Right renal pelvis (tissue), 4 donors: Measurements from ENCODE around the gene ARMC7. TPM values are rescaled to one million over a fixed set of nuclear protein-coding genes. Genes with fewer than 3 reads are reported as not detected.

Experiments
- polyA plus RNA-seq, 4 donors: library from polyadenylated mRNA; unstranded; fragments of 120-200 nt; gene quantifications; one replicate each; pipeline ENCODE4 v1.2.1, GENCODE V29; 2013; ENCODE audit not compliant: insufficient read length in 4 of 4

ARMC7 gene
- polyA plus RNA-seq, 4 donors = 16.0 to 19.4 (median 18.2) TPM

Other genes with a start within 250 kb of the ARMC7 start
- 1 to 10 TPM; 6.6 to 9.8 (median 7.5) TPM for gene FDXR, start 237.0 kb upstream of the ARMC7 start, polyA plus RNA-seq
- gene FADS6, start 216.3 kb upstream of the ARMC7 start, polyA plus RNA-seq = under 1 TPM; 0.26 to 0.67 (median 0.45) TPM
- under 1 TPM; 0.69 to 0.91 (median 0.74) TPM for gene USH1G, start 186.7 kb upstream of the ARMC7 start, polyA plus RNA-seq
- gene OTOP2, start 185.7 kb upstream of the ARMC7 start, polyA plus RNA-seq = under 1 TPM in 2 of 4 donors, not detected in 2; 0.03 to 0.10 TPM
- gene OTOP3, start 174.1 kb upstream of the ARMC7 start, polyA plus RNA-seq = not detected
- 10 to 100 TPM; 12.6 to 16.3 (median 14.7) TPM for gene HID1, start 137.2 kb upstream of the ARMC7 start, polyA plus RNA-seq
- 10 to 100 TPM in 1 of 4 donors, 1 to 10 TPM in 3; 8.5 to 11.2 (median 8.8) TPM for gene CDR2L, start 122.3 kb upstream of the ARMC7 start, polyA plus RNA-seq
- gene MRPL58, start 97.3 kb upstream of the ARMC7 start, polyA plus RNA-seq = 10 to 100 TPM; 26.4 to 29.6 (median 27.7) TPM
- 100 to 1,000 TPM; 323 to 364 (median 341) TPM for gene ATP5PD, start 63.0 kb upstream of the ARMC7 start, polyA plus RNA-seq
- gene KCTD2, start 62.7 kb upstream of the ARMC7 start, polyA plus RNA-seq = 10 to 100 TPM; 32.8 to 35.4 (median 33.8) TPM
- gene SLC16A5, start 22.0 kb upstream of the ARMC7 start, polyA plus RNA-seq = 10 to 100 TPM; 24.1 to 32.3 (median 27.8) TPM
- gene NT5C, start 21.8 kb downstream of the ARMC7 start, polyA plus RNA-seq = 10 to 100 TPM; 46.0 to 72.2 (median 49.5) TPM
- 100 to 1,000 TPM in 1 of 4 donors, 10 to 100 TPM in 3; 84.2 to 116 (median 88.5) TPM for gene JPT1, start 44.5 kb downstream of the ARMC7 start, polyA plus RNA-seq
- 100 to 1,000 TPM; 680 to 843 (median 799) TPM for gene SUMO2, start 73.0 kb downstream of the ARMC7 start, polyA plus RNA-seq
- 10 to 100 TPM; 59.2 to 65.3 (median 61.4) TPM for gene NUP85, start 95.7 kb downstream of the ARMC7 start, polyA plus RNA-seq
- gene GGA3, start 151.6 kb downstream of the ARMC7 start, polyA plus RNA-seq = 10 to 100 TPM; 35.7 to 48.9 (median 41.0) TPM
- 10 to 100 TPM; 72.5 to 80.2 (median 76.1) TPM for gene MRPS7, start 151.9 kb downstream of the ARMC7 start, polyA plus RNA-seq
- 10 to 100 TPM; 21.0 to 24.6 (median 22.9) TPM for gene MIF4GD, start 161.3 kb downstream of the ARMC7 start, polyA plus RNA-seq
- gene SLC25A19, start 179.5 kb downstream of the ARMC7 start, polyA plus RNA-seq = 1 to 10 TPM; 6.9 to 8.3 (median 7.5) TPM